IMR-90 (cell line): Measurements from ENCODE around the gene AGPS.
"Not testable (repeated sequence)": the region's sequence is repeated elsewhere in the genome, so short reads cannot be mapped to it uniquely, and the experiment has no call there.

ENCODE experiments used
- BHLHE40 ChIP-seq: fragments of 150-350 bp; IDR thresholded peaks from 2 replicates; pipeline ENCODE4 v1.6.1; 2016; ENCODE audit warnings: mild to moderate bottlenecking, low read depth, low read length
- CEBPB ChIP-seq: IDR thresholded peaks from 2 replicates; pipeline ENCODE4 v1.6.1; 2012; ENCODE audit warnings: low read depth, low read length, improper control_type of control experiment
- CHD1 ChIP-seq: IDR thresholded peaks from 2 replicates; pipeline ENCODE4 v1.6.1; 2012; ENCODE audit warnings: low read depth, low read length, improper control_type of control experiment
- FOS ChIP-seq: fragments of 150-350 bp; IDR thresholded peaks from 2 replicates; pipeline ENCODE4 v1.6.1; 2016; ENCODE audit warnings: low read depth, low read length
- POLR2A ChIP-seq: IDR thresholded peaks from 2 replicates; pipeline ENCODE4 v1.6.1; 2012; ENCODE audit warnings: mild to moderate bottlenecking, low read depth, low read length
- RAD21 ChIP-seq: IDR thresholded peaks from 2 replicates; pipeline ENCODE4 v1.6.1; 2012; ENCODE audit warnings: low read length, improper control_type of control experiment
- TF ChIP-seq, protein P1 (sequence below): conservative IDR thresholded peaks from 2 replicates; pipeline ENCODE4 v1.5.1; 2012; ENCODE audit warnings: mild to moderate bottlenecking, low read depth, low read length, improper control_type of control experiment
- TF ChIP-seq, protein P2 (sequence below): fragments of 150-350 bp; IDR thresholded peaks from 2 replicates; pipeline ENCODE4 v1.6.1; 2017; ENCODE audit warnings: mild to moderate bottlenecking, antibody characterized with exemption, low read length, low read depth

GRCh38 chr2:177365764-177366163, 26.8 kb upstream of the AGPS start:
- TF ChIP-seq, protein P1, sequence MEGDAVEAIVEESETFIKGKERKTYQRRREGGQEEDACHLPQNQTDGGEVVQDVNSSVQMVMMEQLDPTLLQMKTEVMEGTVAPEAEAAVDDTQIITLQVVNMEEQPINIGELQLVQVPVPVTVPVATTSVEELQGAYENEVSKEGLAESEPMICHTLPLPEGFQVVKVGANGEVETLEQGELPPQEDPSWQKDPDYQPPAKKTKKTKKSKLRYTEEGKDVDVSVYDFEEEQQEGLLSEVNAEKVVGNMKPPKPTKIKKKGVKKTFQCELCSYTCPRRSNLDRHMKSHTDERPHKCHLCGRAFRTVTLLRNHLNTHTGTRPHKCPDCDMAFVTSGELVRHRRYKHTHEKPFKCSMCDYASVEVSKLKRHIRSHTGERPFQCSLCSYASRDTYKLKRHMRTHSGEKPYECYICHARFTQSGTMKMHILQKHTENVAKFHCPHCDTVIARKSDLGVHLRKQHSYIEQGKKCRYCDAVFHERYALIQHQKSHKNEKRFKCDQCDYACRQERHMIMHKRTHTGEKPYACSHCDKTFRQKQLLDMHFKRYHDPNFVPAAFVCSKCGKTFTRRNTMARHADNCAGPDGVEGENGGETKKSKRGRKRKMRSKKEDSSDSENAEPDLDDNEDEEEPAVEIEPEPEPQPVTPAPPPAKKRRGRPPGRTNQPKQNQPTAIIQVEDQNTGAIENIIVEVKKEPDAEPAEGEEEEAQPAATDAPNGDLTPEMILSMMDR = not testable (repeated sequence)
- TF ChIP-seq CEBPB, POLR2A, RAD21, CHD1, FOS, BHLHE40: not testable (repeated sequence)
- TF ChIP-seq, protein P2, sequence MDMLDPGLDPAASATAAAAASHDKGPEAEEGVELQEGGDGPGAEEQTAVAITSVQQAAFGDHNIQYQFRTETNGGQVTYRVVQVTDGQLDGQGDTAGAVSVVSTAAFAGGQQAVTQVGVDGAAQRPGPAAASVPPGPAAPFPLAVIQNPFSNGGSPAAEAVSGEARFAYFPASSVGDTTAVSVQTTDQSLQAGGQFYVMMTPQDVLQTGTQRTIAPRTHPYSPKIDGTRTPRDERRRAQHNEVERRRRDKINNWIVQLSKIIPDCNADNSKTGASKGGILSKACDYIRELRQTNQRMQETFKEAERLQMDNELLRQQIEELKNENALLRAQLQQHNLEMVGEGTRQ = not testable (repeated sequence)
